Measurements from ENCODE around the gene PSG6. TPM values are rescaled to one million over a fixed set of nuclear protein-coding genes. Genes with fewer than 3 reads are reported as not detected.
"Not testable (repeated sequence)": the region's sequence is repeated elsewhere in the genome, so short reads cannot be mapped to it uniquely, and the experiment has no call there.

Gene PSG6
- total RNA-seq, 1 donor from 2014 or later = not detected

- not testable (repeated sequence) for H3K4me1 Mint-ChIP-seq (ENCODE audit: unreplicated experiment); H3K4me3 Mint-ChIP-seq (ENCODE audit: unreplicated experiment); DNase-seq (ENCODE audit: extremely low spot score, unreplicated experiment); H3K27me3 Mint-ChIP-seq (ENCODE audit: unreplicated experiment); H3K36me3 Mint-ChIP-seq (ENCODE audit: unreplicated experiment)
- peaks cover 30% of the 10 kb centered on the region for H3K9me3 Mint-ChIP-seq (ENCODE audit: unreplicated experiment)
- H3K27ac Mint-ChIP-seq (ENCODE audit: unreplicated experiment) = peak overlapping the region; percentile 45
Measured at GRCh38 chr19:42887876-42888445, 29.7 kb downstream of the PSG6 start.

- H3K27me3 Mint-ChIP-seq (ENCODE audit: unreplicated experiment); H3K4me1 Mint-ChIP-seq (ENCODE audit: unreplicated experiment); H3K27ac Mint-ChIP-seq (ENCODE audit: unreplicated experiment); H3K4me3 Mint-ChIP-seq (ENCODE audit: unreplicated experiment); DNase-seq (ENCODE audit: extremely low spot score, unreplicated experiment); H3K36me3 Mint-ChIP-seq (ENCODE audit: unreplicated experiment): not testable (repeated sequence)
- peaks cover 25% of the 10 kb centered on the region for H3K9me3 Mint-ChIP-seq (ENCODE audit: unreplicated experiment)
Measured at GRCh38 chr19:42882730-42883129, 35.0 kb downstream of the PSG6 start.

GRCh38 chr19:42882010-42882409, 35.7 kb downstream of the PSG6 start:
- DNase-seq (ENCODE audit: extremely low spot score, unreplicated experiment); H3K27me3 Mint-ChIP-seq (ENCODE audit: unreplicated experiment); H3K36me3 Mint-ChIP-seq (ENCODE audit: unreplicated experiment); H3K4me3 Mint-ChIP-seq (ENCODE audit: unreplicated experiment); H3K27ac Mint-ChIP-seq (ENCODE audit: unreplicated experiment); H3K4me1 Mint-ChIP-seq (ENCODE audit: unreplicated experiment): not testable (repeated sequence)
- H3K9me3 Mint-ChIP-seq (ENCODE audit: unreplicated experiment) = peaks cover 21% of the 10 kb centered on the region

- H3K9me3 Mint-ChIP-seq (ENCODE audit: unreplicated experiment) = peaks cover 24% of the 10 kb centered on the region
- H3K4me1 Mint-ChIP-seq (ENCODE audit: unreplicated experiment); H3K4me3 Mint-ChIP-seq (ENCODE audit: unreplicated experiment); H3K27ac Mint-ChIP-seq (ENCODE audit: unreplicated experiment); H3K27me3 Mint-ChIP-seq (ENCODE audit: unreplicated experiment); H3K36me3 Mint-ChIP-seq (ENCODE audit: unreplicated experiment); DNase-seq (ENCODE audit: extremely low spot score, unreplicated experiment): not testable (repeated sequence)
- peak; percentile 8 for TF ChIP-seq CTCF (IDR thresholded peaks at IDR 0.05)
Measured at GRCh38 chr19:42881279-42881678, 36.4 kb downstream of the PSG6 start.

GRCh38 chr19:42880621-42881020, 37.1 kb downstream of the PSG6 start:
- not testable (repeated sequence) for H3K27ac Mint-ChIP-seq (ENCODE audit: unreplicated experiment); H3K4me3 Mint-ChIP-seq (ENCODE audit: unreplicated experiment); H3K36me3 Mint-ChIP-seq (ENCODE audit: unreplicated experiment); H3K27me3 Mint-ChIP-seq (ENCODE audit: unreplicated experiment); DNase-seq (ENCODE audit: extremely low spot score, unreplicated experiment); H3K4me1 Mint-ChIP-seq (ENCODE audit: unreplicated experiment)
- peaks cover 28% of the 10 kb centered on the region for H3K9me3 Mint-ChIP-seq (ENCODE audit: unreplicated experiment)

- Mint-ChIP-seq H3K9me3 (ENCODE audit: unreplicated experiment) (peaks cover 29% of the 10 kb centered on the region), H3K27me3 (ENCODE audit: unreplicated experiment) (no peaks in the 10 kb centered on the region), H3K36me3 (ENCODE audit: unreplicated experiment) (no peaks in the 10 kb centered on the region), H3K4me3 (ENCODE audit: unreplicated experiment) (no peak within 1 kb of the TSS), H3K4me1 (ENCODE audit: unreplicated experiment) (no peaks in the 10 kb centered on the region), H3K27ac (ENCODE audit: unreplicated experiment) (no peak within 1 kb of the TSS)
- DNase-seq (ENCODE audit: extremely low spot score, unreplicated experiment) = no peak
- TF ChIP-seq CTCF (IDR thresholded peaks at IDR 0.05) = no peak
Measured at GRCh38 chr19:42879613-42880012, 38.1 kb downstream of the PSG6 start, which contains the start of gene PSG1. Gene PSG1, minus strand, starts transcription at chr19:42879713. Its CDS starts 132 bp downstream, at chr19:42879581.

GRCh38 chr19:42876596-42876995, 41.1 kb downstream of the PSG6 start:
- H3K4me1 Mint-ChIP-seq (ENCODE audit: unreplicated experiment); H3K27me3 Mint-ChIP-seq (ENCODE audit: unreplicated experiment); DNase-seq (ENCODE audit: extremely low spot score, unreplicated experiment); H3K36me3 Mint-ChIP-seq (ENCODE audit: unreplicated experiment); H3K4me3 Mint-ChIP-seq (ENCODE audit: unreplicated experiment); H3K27ac Mint-ChIP-seq (ENCODE audit: unreplicated experiment): not testable (repeated sequence)
- H3K9me3 Mint-ChIP-seq (ENCODE audit: unreplicated experiment) = peaks cover 38% of the 10 kb centered on the region

GRCh38 chr19:42875881-42876280, 41.8 kb downstream of the PSG6 start:
- H3K4me3 Mint-ChIP-seq (ENCODE audit: unreplicated experiment); DNase-seq (ENCODE audit: extremely low spot score, unreplicated experiment); H3K4me1 Mint-ChIP-seq (ENCODE audit: unreplicated experiment); H3K36me3 Mint-ChIP-seq (ENCODE audit: unreplicated experiment); H3K27me3 Mint-ChIP-seq (ENCODE audit: unreplicated experiment); H3K27ac Mint-ChIP-seq (ENCODE audit: unreplicated experiment): not testable (repeated sequence)
- H3K9me3 Mint-ChIP-seq (ENCODE audit: unreplicated experiment) = peaks cover 44% of the 10 kb centered on the region

- peaks cover 42% of the 10 kb centered on the region for H3K9me3 Mint-ChIP-seq (ENCODE audit: unreplicated experiment)
- not testable (repeated sequence) for H3K4me3 Mint-ChIP-seq (ENCODE audit: unreplicated experiment); H3K4me1 Mint-ChIP-seq (ENCODE audit: unreplicated experiment); H3K36me3 Mint-ChIP-seq (ENCODE audit: unreplicated experiment); H3K27ac Mint-ChIP-seq (ENCODE audit: unreplicated experiment); H3K27me3 Mint-ChIP-seq (ENCODE audit: unreplicated experiment); DNase-seq (ENCODE audit: extremely low spot score, unreplicated experiment)
Measured at GRCh38 chr19:42874901-42875813, 42.5 kb downstream of the PSG6 start.

- not testable (repeated sequence) for H3K4me1 Mint-ChIP-seq (ENCODE audit: unreplicated experiment); H3K4me3 Mint-ChIP-seq (ENCODE audit: unreplicated experiment); H3K27me3 Mint-ChIP-seq (ENCODE audit: unreplicated experiment); H3K27ac Mint-ChIP-seq (ENCODE audit: unreplicated experiment); DNase-seq (ENCODE audit: extremely low spot score, unreplicated experiment); H3K36me3 Mint-ChIP-seq (ENCODE audit: unreplicated experiment)
- peaks cover 34% of the 10 kb centered on the region for H3K9me3 Mint-ChIP-seq (ENCODE audit: unreplicated experiment)
Measured at GRCh38 chr19:42874136-42874535, 43.6 kb downstream of the PSG6 start.

Data from osteocyte (in vitro differentiated cells).